Fibroblast of the conjunctiva (primary cell): ENCODE results near the gene ACTN1.

ENCODE experiments used
- DNase-seq: peaks from one replicate; pipeline ENCODE4 v3.0.0-alpha.2; 2010; ENCODE audit warnings: low read depth

Gene ACTN1

DNA sequence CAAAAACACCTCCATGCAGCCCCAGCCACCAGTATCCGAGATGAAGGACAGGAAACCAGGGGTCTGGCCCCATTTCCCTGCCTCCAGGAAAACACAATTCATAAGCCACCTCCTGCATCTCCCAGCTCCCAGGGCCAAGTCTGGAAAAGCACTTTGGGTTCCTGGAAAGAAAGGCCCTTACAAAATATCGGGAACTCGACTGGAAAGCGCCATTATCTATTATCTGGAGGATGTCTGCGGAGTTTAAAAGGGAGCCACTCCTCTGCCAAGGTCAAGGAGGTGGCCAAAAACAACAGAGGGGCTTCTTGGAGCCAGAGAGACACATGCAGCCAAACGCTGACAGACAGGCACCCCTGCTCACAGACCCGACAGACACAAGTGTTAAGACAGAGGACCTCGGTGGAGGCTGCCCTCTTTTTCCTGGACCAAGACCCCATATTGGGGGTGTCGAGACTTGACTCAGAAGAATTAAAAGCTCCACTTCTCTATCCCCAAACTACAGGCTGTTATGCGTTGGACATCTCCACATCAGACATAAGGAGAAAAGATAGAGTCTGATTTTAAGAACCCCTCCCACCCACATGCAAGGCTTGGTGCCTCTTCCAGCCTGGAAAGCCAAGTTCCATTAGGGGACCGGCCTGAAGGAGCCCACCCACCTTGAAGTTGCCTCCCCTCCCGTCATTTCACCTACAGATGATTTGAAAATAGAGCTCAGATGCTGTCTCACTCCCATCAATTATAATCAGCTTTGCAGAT is 9.6 kb downstream of the ACTN1 start:
- DNase-seq, result no peak

- no peak for DNase-seq
These were observed 10.4 kb downstream of the ACTN1 start for GRCh38 chr14:68968721-68969120.

DNA sequence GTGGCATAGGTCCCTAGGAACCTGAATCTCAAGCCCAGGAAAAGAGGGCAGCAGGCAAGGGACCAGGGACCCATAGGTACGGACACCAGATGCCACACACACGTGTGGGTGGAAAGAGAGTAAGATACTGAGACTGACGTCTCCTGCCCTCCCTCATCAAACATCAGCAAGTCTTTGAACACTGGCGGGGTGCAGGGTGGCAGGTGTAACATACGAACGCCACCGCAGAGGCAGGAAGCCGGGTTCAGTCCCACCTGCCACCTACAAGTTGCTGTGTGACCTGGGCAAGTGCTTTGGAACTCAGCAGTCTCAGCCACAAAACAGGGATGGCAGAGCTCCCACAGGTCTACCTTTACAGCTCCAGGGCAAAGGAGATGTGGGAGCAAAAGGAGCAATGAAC is 11.1 kb downstream of the ACTN1 start:
- DNase-seq, result no peak

DNA sequence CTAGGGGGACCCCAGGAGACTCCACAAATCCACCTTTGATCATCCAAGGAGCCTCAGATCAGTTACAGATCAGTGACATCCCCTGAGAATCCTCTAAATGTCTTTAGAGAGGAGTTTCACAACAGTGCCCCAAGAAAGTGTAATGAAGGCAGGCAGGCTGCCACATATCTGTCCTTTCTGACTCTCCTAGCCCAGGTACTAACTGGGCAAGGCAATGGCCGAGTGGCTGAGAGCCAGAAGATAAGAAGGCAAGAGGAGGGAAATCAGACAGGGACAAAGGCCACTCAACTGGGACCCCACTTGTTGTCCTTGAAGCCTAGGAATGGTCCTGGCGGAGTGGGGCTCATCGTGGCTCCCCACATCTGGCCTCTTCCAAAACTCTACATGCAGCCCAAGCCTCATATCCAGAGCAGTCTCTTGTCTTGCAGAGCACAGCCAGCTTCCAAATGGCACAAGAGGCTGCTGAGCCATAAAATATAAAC is 11.6 kb downstream of the ACTN1 start:
- no peak for DNase-seq

GRCh38 chr14:68966872-68967301 is 12.2 kb downstream of the ACTN1 start:
- no peak for DNase-seq

- DNase-seq, result no peak
These were observed 13.8 kb downstream of the ACTN1 start for GRCh38 chr14:68965261-68965761.

GRCh38 chr14:68964300-68965093 is 14.6 kb downstream of the ACTN1 start:
- no peak for DNase-seq

- DNase-seq, result no peak
These were observed 16.4 kb downstream of the ACTN1 start for GRCh38 chr14:68962681-68963080.

DNA sequence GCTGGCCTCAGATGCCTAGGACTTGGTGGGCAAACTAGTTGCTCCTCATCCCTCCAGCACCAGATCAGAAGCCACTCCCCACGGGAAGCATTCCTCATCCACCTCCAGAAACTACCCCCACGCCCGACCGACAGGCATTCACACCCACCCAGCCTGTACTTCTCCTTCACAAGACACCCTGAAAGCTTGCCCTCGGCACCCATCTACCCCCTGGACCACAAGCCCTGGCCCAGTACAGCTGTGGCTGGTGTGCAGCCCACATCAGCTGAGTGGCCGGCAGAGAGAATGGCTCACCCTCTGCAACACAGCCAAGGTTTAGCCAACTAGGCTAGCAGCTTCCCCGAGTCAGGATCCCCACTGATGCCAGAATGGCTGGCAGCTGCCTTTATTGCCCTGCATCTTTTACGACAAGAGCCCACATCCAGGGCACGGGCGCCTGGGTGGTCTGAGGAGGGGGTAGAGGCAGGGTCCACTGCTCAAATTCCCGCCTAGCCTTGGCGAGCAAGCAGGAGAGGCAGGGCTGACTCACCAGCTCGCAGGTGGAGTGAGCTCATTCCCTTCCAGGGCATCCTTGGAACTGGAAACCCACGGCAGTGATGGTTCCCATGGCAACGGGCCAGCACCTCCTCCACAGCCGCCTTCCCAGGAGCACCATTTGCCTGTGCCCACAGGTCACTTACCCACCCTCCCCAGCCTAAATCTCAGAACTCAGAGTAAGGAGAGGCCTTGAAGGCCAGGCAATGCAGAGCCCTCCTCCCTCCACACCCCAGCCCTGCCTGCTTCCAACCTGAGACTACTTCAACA is 17.1 kb downstream of the ACTN1 start:
- no peak for DNase-seq

DNA sequence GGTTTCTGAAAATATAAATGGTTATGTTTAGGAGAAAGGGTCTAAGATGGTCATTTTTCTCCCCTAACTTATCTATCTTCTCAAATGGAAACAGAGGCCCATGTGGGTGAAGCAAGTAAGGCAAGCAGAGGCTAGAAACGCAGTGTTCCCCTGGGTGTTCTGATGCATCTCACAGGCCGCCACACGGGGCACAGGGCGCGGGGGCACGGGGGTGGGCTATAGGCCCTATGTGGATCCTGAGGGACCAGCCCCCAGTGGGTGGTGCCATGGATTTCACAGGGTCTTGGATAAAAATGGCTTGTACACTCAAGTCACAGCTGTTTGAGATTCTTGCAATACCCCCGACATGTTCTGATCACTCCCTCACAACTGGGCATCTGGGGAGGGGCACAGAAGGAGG is 17.7 kb downstream of the ACTN1 start:
- DNase-seq, result no peak

DNA sequence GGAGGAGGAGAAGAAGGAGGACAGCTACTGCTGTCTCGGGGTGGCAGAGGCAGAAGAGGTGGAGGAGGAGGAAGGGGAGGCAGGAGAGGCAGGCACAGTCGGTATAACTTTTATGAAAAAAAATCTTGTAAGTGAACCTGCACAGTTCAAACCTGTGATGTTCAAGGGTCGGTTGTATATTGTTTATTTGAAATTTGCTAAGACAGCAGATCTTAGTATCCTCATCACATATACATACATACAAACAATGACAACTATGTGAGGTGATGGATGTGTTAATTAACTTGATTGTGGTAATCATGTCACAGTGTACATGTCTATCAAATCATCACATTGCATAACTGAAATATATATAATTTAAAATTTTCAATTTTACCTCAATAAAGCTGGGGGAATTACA is 19.0 kb downstream of the ACTN1 start:
- no peak for DNase-seq

DNA sequence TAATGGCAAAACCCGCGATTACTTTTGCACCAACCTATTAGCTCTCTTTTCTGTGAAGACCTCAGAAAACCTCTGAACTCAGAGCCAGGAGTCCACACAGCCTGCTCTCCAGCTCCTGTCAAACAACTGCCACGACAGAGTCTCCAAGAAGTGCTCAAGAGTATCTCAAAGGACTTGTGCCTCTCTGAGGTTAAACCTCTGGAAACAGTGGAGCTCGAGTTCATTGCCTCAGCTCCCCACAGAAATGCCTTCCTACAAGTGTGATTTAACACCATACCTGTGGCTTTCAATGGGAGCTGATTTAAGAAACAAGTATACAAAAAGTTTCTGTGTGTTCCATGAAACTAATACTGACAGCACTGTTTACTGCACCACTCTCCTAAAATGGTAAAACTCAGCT is 20.1 kb downstream of the ACTN1 start:
- DNase-seq, result no peak

- DNase-seq, result no peak
These were observed 20.5 kb downstream of the ACTN1 start for GRCh38 chr14:68958553-68958952.

GRCh38 chr14:68957775-68958174 is 21.3 kb downstream of the ACTN1 start:
- no peak for DNase-seq

DNA sequence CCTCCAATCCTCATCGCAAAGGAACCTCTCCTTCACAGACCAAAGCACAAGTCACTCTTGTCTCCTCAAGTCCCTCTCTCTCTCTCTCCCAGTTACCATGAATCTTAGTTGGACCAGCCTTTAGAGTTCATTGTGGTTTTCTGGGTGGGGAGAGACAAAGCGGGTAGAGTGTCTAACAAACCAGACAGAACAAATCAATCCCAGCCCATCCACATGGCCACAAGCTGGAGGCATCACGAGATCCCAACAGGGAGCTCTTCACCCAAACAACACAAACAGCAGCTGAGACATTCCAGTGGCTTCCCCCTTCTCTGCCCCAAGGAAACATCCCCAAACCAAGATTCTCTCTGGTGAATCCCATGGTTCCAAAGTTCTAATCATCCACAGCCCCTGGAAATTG is 22.4 kb downstream of the ACTN1 start:
- DNase-seq, result peak; percentile 20

- DNase-seq, result no peak
These were observed 23.3 kb downstream of the ACTN1 start for GRCh38 chr14:68955851-68956179.

- DNase-seq, result no peak
These were observed 23.8 kb downstream of the ACTN1 start for GRCh38 chr14:68955164-68955850.

DNA sequence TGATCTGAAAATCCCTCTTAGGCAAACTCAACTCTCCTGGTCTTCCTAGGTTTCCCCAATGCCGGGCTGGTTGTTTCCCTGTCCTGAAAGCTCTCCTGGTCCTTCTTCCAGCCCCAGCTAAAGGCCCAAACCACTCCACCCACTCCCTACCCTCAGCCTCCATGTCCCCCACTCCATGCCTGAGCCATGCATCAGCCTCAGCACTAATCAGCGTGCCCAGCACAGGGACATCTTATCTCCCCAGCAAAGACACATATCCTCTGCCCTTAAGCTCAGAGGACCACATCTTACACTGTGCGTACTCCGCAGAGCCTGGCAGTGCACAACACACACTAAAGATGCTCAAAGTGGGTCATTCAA is 25.9 kb downstream of the ACTN1 start:
- DNase-seq, result no peak

- peak; percentile 76 for DNase-seq
These were observed 26.4 kb downstream of the ACTN1 start for GRCh38 chr14:68952531-68953195.

- no peak for DNase-seq
These were observed 27.1 kb downstream of the ACTN1 start for GRCh38 chr14:68951800-68952530.
